ENCODE measurements around the gene ATP12A.
"Not testable (repeated sequence)": the region's sequence is repeated elsewhere in the genome, so short reads cannot be mapped to it uniquely, and the experiment has no call there.

ATP12A gene

GRCh38 chr13:24723206-24723605 lies 43.0 kb downstream of the ATP12A start:
- TF ChIP-seq, protein P1, sequence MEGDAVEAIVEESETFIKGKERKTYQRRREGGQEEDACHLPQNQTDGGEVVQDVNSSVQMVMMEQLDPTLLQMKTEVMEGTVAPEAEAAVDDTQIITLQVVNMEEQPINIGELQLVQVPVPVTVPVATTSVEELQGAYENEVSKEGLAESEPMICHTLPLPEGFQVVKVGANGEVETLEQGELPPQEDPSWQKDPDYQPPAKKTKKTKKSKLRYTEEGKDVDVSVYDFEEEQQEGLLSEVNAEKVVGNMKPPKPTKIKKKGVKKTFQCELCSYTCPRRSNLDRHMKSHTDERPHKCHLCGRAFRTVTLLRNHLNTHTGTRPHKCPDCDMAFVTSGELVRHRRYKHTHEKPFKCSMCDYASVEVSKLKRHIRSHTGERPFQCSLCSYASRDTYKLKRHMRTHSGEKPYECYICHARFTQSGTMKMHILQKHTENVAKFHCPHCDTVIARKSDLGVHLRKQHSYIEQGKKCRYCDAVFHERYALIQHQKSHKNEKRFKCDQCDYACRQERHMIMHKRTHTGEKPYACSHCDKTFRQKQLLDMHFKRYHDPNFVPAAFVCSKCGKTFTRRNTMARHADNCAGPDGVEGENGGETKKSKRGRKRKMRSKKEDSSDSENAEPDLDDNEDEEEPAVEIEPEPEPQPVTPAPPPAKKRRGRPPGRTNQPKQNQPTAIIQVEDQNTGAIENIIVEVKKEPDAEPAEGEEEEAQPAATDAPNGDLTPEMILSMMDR (conservative IDR thresholded peaks at IDR 0.05; ENCODE audit: low read depth, low read length), result no peak
- Histone ChIP-seq H3K4me2 (no peak overlapping the region), H3K4me1 (ENCODE audit: low read depth, poor library complexity, severe bottlenecking) (no peaks in the 10 kb centered on the region), H3K79me2 (ENCODE audit: insufficient read depth, low read depth) (no peaks in the 10 kb centered on the region), H2AFZ (ENCODE audit: low read depth) (no peak overlapping the region), H3K27ac (no peak overlapping the region), H3K36me3 (ENCODE audit: insufficient read depth) (no peaks in the 10 kb centered on the region), H3K4me3 (IDR thresholded peaks at IDR 0.05; ENCODE audit: insufficient read depth, low read depth, low read length) (no peak overlapping the region), H3K27me3 (ENCODE audit: insufficient read depth, low read depth) (no peaks in the 10 kb centered on the region), H4K20me1 (ENCODE audit: insufficient read depth) (no peaks in the 10 kb centered on the region), H3K9ac (no peak overlapping the region)

GRCh38 chr13:24724714-24725113 lies 44.5 kb downstream of the ATP12A start:
- no peak overlapping the region for H2AFZ ChIP-seq (ENCODE audit: low read depth)
- H3K9ac ChIP-seq, result no peak overlapping the region
- no peak overlapping the region for H3K4me3 ChIP-seq (IDR thresholded peaks at IDR 0.05; ENCODE audit: insufficient read depth, low read depth, low read length)
- H4K20me1 ChIP-seq (ENCODE audit: insufficient read depth), result no peaks in the 10 kb centered on the region
- H3K27me3 ChIP-seq (ENCODE audit: insufficient read depth, low read depth), result no peaks in the 10 kb centered on the region
- H3K36me3 ChIP-seq (ENCODE audit: insufficient read depth), result no peaks in the 10 kb centered on the region
- no peak overlapping the region for H3K4me2 ChIP-seq
- TF ChIP-seq, protein P1 (conservative IDR thresholded peaks at IDR 0.05; ENCODE audit: low read depth, low read length), result no peak
- no peak overlapping the region for H3K27ac ChIP-seq
- H3K79me2 ChIP-seq (ENCODE audit: insufficient read depth, low read depth), result no peaks in the 10 kb centered on the region
- no peaks in the 10 kb centered on the region for H3K4me1 ChIP-seq (ENCODE audit: low read depth, poor library complexity, severe bottlenecking)

GRCh38 chr13:24725379-24725778 lies 45.2 kb downstream of the ATP12A start:
- no peak overlapping the region for H3K27ac ChIP-seq
- H3K36me3 ChIP-seq (ENCODE audit: insufficient read depth), result no peaks in the 10 kb centered on the region
- TF ChIP-seq, protein P1 (conservative IDR thresholded peaks at IDR 0.05; ENCODE audit: low read depth, low read length), result no peak
- no peaks in the 10 kb centered on the region for H3K79me2 ChIP-seq (ENCODE audit: insufficient read depth, low read depth)
- H3K9ac ChIP-seq, result no peak overlapping the region
- H3K4me1 ChIP-seq (ENCODE audit: low read depth, poor library complexity, severe bottlenecking), result peaks cover 4% of the 10 kb centered on the region
- no peaks in the 10 kb centered on the region for H3K27me3 ChIP-seq (ENCODE audit: insufficient read depth, low read depth)
- H2AFZ ChIP-seq (ENCODE audit: low read depth), result no peak overlapping the region
- H3K4me2 ChIP-seq, result no peak overlapping the region
- no peak overlapping the region for H3K4me3 ChIP-seq (IDR thresholded peaks at IDR 0.05; ENCODE audit: insufficient read depth, low read depth, low read length)
- no peaks in the 10 kb centered on the region for H4K20me1 ChIP-seq (ENCODE audit: insufficient read depth)

DNA sequence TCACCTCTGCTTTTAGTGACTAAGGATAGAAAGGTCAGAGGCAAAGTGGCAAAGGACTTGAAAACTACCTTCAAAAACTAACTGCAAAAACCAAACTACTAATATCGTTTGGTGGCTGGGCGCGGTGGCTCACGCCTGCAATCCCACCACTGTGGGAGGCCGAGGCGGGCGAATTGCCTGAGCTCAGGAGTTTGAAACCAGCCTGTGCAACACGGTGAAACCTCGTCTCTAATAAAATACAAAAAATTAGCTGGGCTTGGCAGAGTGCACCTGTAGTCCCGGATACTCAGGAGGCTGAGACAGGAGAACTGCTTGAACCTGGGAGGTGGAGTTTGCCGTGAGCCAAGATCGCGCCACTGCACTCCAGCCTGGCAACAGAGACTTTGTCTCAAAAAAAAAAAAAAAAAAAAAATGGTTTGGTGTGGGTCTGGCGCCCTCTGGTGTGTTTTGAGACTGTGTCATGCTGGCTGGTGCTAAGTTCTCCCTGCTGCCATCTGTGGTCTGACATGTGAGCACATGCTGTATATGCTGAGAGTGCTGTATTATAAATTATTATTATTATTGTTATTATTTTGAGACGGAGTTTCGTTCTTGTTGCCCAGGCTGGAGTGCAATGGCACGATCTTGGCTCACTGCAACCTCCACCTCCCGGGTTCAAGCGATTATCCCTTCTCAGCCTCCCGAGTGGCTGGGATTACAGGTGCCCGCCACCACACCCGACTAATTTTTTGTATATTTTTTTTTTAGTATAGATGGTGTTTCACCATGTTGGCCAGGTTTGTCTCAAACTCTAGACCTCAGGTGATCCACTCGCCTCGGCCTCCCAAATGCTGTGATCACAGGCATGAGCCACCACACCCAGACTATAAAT lies 47.8 kb downstream of the ATP12A start:
- no peaks in the 10 kb centered on the region for H3K79me2 ChIP-seq (ENCODE audit: insufficient read depth, low read depth)
- H3K4me1 ChIP-seq (ENCODE audit: low read depth, poor library complexity, severe bottlenecking), result peaks cover 8% of the 10 kb centered on the region
- H2AFZ ChIP-seq (ENCODE audit: low read depth), result peak overlapping the region; percentile 52; the same call in 1 of the 2 replicates
- no peaks in the 10 kb centered on the region for H3K27me3 ChIP-seq (ENCODE audit: insufficient read depth, low read depth)
- no peaks in the 10 kb centered on the region for H3K36me3 ChIP-seq (ENCODE audit: insufficient read depth)
- TF ChIP-seq, protein P1 (conservative IDR thresholded peaks at IDR 0.05; ENCODE audit: low read depth, low read length), result peak; percentile 65
- no peaks in the 10 kb centered on the region for H4K20me1 ChIP-seq (ENCODE audit: insufficient read depth)
- no peak overlapping the region for H3K9ac ChIP-seq
- no peak overlapping the region for H3K4me3 ChIP-seq (IDR thresholded peaks at IDR 0.05; ENCODE audit: insufficient read depth, low read depth, low read length)
- no peak overlapping the region for H3K27ac ChIP-seq
- H3K4me2 ChIP-seq, result no peak overlapping the region

DNA sequence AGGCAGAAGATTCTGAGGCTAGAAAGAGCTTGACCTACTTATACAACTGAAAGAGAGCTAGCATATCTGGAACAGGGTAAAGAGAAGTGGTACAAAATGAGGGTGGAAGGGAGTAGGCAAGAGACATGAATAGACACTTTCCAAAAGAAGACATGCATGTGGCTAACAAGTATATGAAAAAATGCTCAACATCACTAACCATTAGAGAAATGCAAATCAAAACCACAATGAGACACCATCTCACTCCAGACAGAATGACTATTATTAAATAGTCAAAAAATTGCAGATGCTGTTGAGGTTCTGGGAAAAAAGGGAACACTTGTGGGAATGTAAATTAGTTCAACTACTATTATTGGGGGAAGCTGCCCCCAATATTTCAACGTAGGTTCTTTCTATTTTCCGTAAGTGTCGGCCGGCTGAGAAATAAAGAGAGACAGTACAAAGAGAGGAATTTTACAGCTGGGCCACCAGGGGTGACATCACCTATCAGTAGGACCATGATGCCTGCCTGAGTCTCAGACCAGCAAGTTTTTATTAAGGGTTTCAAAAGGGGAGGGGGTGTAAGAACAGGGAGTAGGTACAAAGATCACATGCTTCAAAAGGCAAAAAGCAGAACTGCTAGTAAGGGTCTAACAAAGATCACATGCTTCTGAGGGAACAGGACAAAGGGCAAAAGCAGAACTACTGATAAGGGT lies 50.8 kb downstream of the ATP12A start:
- H3K4me2 ChIP-seq; H3K4me1 ChIP-seq (ENCODE audit: low read depth, poor library complexity, severe bottlenecking); H4K20me1 ChIP-seq (ENCODE audit: insufficient read depth); H2AFZ ChIP-seq (ENCODE audit: low read depth); H3K27ac ChIP-seq; H3K9ac ChIP-seq; H3K27me3 ChIP-seq (ENCODE audit: insufficient read depth, low read depth); H3K4me3 ChIP-seq (IDR thresholded peaks at IDR 0.05; ENCODE audit: insufficient read depth, low read depth, low read length); H3K36me3 ChIP-seq (ENCODE audit: insufficient read depth); H3K79me2 ChIP-seq (ENCODE audit: insufficient read depth, low read depth): not testable (repeated sequence)
